AG04449 (cell line): ENCODE results near the gene SPIN1.

ENCODE experiments used
- CTCF ChIA-PET: fragments of 350-600 bp; formaldehyde crosslinking; extraction: SDS; loops from one replicate; lab custom pipeline; 2021; ENCODE audit warnings: antibody characterized with exemption; lab: Yijun Ruan, JAX
- POLR2A ChIA-PET: fragments of 400-600, 350-600 bp; formaldehyde crosslinking; extraction: SDS; loops from one replicate; lab custom pipeline; 2020; ENCODE audit warnings: antibody characterized with exemption, inconsistent platforms; lab: Yijun Ruan, JAX
- DNase-seq: peaks from one replicate; pipeline ENCODE4 v3.0.0-alpha.2; 2010; ENCODE audit warnings: low read depth, low spot score
- H3K4me3 ChIP-seq: 2 replicates; pipeline ENCODE4 v1.5.1; 2011; ENCODE audit warnings: low read depth, mild to moderate bottlenecking, control low read depth, low read length
- CTCF ChIP-seq: IDR thresholded peaks from one replicate; pipeline ENCODE4 v1.5.1; 2011; ENCODE audit warnings: mild to moderate bottlenecking, moderate library complexity, low read length, control low read depth, inconsistent platforms; ENCODE audit not compliant: insufficient read depth; ENCODE audit errors: missing control alignments

SPIN1 gene

GRCh38 chr9:88436379-88436778 is 48.1 kb downstream of the SPIN1 start:
- no peak overlapping the region for H3K4me3 ChIP-seq
- DNase-seq = no peak
- ChIA-PET CTCF (no interaction called here), POLR2A (no interaction called here)
- TF ChIP-seq CTCF = no peak

GRCh38 chr9:88437210-88438146 is 49.2 kb downstream of the SPIN1 start:
- no peak overlapping the region for H3K4me3 ChIP-seq
- no peak for DNase-seq
- CTCF ChIA-PET = interaction anchor here (0.9 kb wide), 1 partner anchor 39 kb away, joined by 3 read pairs; no protein-coding TSS in a partner anchor
- no peak for TF ChIP-seq CTCF
- POLR2A ChIA-PET = no interaction called here

DNA sequence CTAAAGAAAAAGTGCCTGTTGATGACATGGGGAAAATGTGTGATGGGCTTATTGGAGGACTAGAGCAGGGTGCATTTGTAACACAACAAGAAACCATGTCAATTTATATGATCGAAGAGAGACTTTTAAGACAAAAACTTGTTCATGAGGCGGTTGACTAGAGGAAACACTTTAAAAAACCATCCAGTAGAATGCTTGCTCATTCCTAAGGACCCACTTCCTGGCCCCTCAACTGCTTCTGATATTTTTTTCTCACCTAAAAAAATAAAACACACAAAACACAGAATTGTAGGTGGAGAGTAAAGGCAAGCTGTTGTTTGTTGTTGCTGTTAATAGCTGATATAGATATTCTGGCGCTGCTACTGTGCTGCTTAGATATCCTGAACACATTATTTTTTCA is 50.6 kb downstream of the SPIN1 start:
- ChIA-PET POLR2A (interaction anchor here (0.6 kb wide), 1 partner anchor 62 kb away, joined by 3 read pairs; no protein-coding TSS in a partner anchor), CTCF (no interaction called here)
- DNase-seq = no peak
- TF ChIP-seq CTCF = no peak
- H3K4me3 ChIP-seq = no peak overlapping the region

GRCh38 chr9:88441301-88442007 is 53.2 kb downstream of the SPIN1 start:
- no peak for DNase-seq
- POLR2A ChIA-PET = no interaction called here

GRCh38 chr9:88443480-88444113 is 55.4 kb downstream of the SPIN1 start:
- TF ChIP-seq CTCF = no peak
- no peak overlapping the region for H3K4me3 ChIP-seq
- POLR2A ChIA-PET = no interaction called here
- no peak for DNase-seq
- CTCF ChIA-PET = interaction anchor here (1.5 kb wide), 1 partner anchor 18 kb away, joined by 3 read pairs; no protein-coding TSS in a partner anchor

More at GRCh38 chr9:88441301-88442007, 53.2 kb downstream of the SPIN1 start:
- CTCF ChIA-PET = no interaction called here
- no peak for TF ChIP-seq CTCF
- no peak overlapping the region for H3K4me3 ChIP-seq
